Measurements from ENCODE around the gene PEMT. TPM values are rescaled to one million over a fixed set of nuclear protein-coding genes. Genes with fewer than 3 reads are reported as not detected.

The PEMT gene
- total and polyA plus RNA-seq, 2 of the 8 experiments (the other 6 are each of a cell fraction or from before 2014, with no cell fraction given): 42.0 to 118 TPM

- TF ChIP-seq SIN3A (conservative IDR thresholded peaks at IDR 0.05 in 1 of 2, IDR thresholded peaks at IDR 0.05 in 1 of 2; ENCODE audit: low read depth in 1 of 2, low read length in 2 of 2): no peak
These were observed 71.6 kb downstream of the PEMT start (continued) for GRCh38 chr17:17519886-17520285.

Data from H1 (cell line).